ENCODE measurements around the gene PITPNM1.
A peak's percentile ranks its signal among the peaks of the same experiment; 100 is the strongest.
"Not testable (repeated sequence)": the region's sequence is repeated elsewhere in the genome, so short reads cannot be mapped to it uniquely, and the experiment has no call there.

PITPNM1 gene

DNA sequence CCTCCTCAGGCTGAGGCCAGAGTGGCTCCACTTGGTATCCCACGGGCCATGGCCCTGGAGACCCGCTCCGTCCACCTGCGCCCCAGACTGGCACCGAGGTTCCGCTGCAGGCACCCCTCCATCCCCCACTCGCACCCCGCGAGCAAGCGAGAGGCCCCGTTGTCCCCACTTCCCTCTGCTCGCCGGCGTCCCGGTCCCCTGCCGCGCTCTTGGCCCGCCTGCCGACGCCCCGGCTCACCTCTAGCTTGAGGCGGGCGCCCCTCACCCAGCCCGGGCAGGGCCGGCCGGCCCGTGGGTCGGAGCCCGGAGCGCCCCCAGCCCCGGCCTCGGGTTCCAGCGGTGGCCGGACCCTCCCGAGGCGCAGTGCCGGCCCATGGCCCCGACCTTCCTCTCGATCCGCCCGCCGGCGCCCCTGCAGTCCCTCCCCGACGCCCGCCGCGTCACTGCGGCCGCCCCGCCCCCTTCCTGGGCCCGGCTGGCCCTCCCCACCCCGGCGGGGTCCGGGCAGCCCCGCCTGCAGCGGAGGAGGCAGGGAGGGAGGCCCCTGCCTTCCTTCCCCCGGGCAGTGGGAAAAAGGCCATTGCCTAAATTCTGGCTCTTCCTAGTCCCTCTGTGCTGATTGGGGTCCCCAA is at the start of gene PITPNM1:
Gene PITPNM1, minus strand, starts transcription at position 414 of the 632 bp plus-strand sequence. CDS start 1,183 bp downstream, outside the sequence.
- H3K27ac Mint-ChIP-seq: peak within 1 kb of the TSS; percentile 96
- H3K4me1 Mint-ChIP-seq: peaks cover 58% of the 10 kb centered on the region
- ATAC-seq: peak; percentile 22

DNA sequence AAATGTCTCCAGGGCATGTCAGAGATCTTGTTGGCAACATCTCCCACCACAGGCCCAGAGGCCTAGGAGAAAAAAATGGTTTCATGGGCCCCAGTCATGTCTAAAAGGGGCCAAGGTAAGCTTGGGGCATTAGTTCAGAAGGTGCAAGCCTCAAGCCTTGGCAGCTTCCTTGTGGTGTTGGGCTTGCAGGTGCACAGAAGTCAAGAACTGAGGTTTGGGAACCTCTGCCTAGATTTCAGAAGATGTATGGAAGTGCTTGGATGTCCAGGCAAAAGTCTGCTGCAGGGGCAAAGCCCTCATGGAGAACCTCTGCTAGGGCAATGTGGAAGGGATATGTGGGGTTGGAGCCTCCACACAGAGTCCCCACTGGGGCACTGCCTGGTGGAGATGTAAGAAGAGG is 46.5 kb upstream of the PITPNM1 start:
- not testable (repeated sequence) for ATAC-seq, H3K4me3 Mint-ChIP-seq

More for the DNA sequence above, at the start of gene PITPNM1:
- peak within 1 kb of the TSS; percentile 96 for H3K4me3 Mint-ChIP-seq
- H3K36me3 Mint-ChIP-seq: peaks cover 90% of the 10 kb centered on the region
- H3K9me3 Mint-ChIP-seq: no peaks in the 10 kb centered on the region
- peak; percentile 80 to 91 for DNase-seq (ENCODE audit: low spot score in 2 of 2)

DNA sequence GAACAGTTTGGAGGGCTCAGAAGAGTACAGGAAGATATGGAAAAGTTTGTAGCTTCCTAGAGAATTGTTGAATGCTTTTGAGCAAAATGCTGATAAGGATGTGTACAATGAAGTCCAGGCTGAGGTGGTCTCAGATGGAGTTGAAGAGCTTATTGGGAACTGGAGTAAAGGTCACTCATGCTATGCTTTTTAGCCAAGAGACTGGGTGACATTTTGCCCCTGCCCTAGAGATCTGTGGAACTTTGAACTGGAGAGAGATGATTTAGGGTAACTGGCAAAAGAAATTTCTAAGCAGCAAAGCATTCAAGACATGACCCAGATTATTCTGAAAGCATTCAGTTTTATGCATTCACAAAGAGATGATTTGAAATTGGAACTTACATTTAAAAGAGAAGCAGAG is 46.0 kb upstream of the PITPNM1 start:
- Mint-ChIP-seq H3K36me3 (no peaks in the 10 kb centered on the region), H3K9me3 (no peaks in the 10 kb centered on the region), H3K4me1 (no peaks in the 10 kb centered on the region), H3K27ac (no peak overlapping the region), H3K4me3 (no peak overlapping the region)
- no peak for DNase-seq (ENCODE audit: low spot score in 2 of 2)
- no peak for ATAC-seq

More for the DNA sequence above, 46.5 kb upstream of the PITPNM1 start:
- DNase-seq (ENCODE audit: low spot score in 2 of 2); H3K4me1 Mint-ChIP-seq; H3K27ac Mint-ChIP-seq; H3K36me3 Mint-ChIP-seq; H3K9me3 Mint-ChIP-seq: not testable (repeated sequence)

DNA sequence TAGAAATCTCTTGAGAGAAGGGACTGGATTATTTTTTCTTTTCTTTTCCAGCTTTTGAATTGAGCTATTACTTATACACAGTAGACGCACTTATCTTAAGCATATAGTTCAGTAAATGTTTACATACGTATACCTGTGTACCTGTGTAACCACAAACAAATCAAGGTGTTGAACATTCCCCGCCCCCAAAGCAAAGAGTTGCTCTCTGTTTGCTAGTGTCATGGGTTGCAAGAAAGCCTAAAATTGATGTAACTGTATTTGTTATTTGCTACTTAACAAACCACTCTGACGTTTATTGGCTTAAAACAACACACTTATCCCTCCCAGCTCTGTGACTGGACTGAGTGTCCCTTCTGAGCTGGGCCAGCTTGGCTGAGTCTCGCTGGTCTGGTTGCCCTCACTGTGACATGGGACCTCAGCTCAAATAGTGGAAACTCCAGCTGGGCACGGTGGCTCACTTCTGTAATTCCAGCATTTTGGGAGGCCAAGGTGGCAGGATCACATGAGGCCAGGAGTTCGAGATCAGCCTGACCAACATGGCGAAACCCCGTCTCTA is 43.5 kb upstream of the PITPNM1 start:
- no peaks in the 10 kb centered on the region for H3K36me3 Mint-ChIP-seq
- ATAC-seq (no peak), DNase-seq (ENCODE audit: low spot score in 2 of 2) (no peak)
- no peak overlapping the region for H3K4me3 Mint-ChIP-seq
- no peaks in the 10 kb centered on the region for H3K4me1 Mint-ChIP-seq
- no peaks in the 10 kb centered on the region for H3K9me3 Mint-ChIP-seq
- H3K27ac Mint-ChIP-seq: no peak overlapping the region

DNA sequence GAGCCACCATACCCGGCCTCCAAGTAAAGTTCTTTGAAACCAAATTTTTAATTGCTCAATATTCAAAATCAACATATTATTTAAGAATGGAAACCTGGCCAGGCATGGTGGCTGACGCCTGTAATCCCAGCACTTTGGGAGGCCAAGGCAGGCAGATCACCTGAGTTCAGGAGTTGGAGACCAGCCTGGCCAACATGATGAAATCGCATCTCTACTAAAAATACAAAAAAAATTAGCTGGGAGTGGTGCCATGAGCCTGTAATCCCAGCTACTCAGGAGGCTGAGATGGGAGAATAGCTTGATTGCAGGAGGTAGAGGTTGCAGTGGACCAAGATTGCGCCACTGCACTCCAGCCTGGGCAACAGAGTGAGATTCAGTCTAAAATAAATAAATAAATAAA is 42.9 kb upstream of the PITPNM1 start:
- not testable (repeated sequence) for H3K4me3 Mint-ChIP-seq; ATAC-seq; H3K27ac Mint-ChIP-seq; DNase-seq (ENCODE audit: low spot score in 2 of 2); H3K4me1 Mint-ChIP-seq; H3K36me3 Mint-ChIP-seq; H3K9me3 Mint-ChIP-seq

DNA sequence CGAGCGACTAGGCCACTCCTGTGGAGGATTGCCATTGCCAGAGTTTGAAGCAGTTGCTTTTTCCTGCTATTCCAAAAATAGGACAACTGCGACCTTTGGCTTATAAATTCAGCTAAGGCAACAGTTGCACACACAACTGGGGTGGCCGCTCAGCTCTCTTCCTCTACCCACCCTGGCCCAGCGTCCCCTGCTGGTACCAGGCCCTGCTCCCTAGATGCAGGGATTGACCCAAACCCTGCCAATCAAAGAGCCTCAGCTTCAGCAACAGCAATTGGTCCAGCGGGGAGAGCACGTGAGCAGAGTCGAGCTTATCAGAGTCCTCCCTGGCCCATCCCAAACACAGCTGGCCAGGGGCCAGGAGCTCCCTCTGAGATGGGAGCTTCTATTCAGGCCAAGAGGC is 40.1 kb upstream of the PITPNM1 start:
- Mint-ChIP-seq H3K27ac (no peak overlapping the region), H3K4me3 (no peak overlapping the region), H3K9me3 (no peaks in the 10 kb centered on the region), H3K36me3 (no peaks in the 10 kb centered on the region), H3K4me1 (no peaks in the 10 kb centered on the region)
- DNase-seq (ENCODE audit: low spot score in 2 of 2): no peak
- no peak for ATAC-seq

DNA sequence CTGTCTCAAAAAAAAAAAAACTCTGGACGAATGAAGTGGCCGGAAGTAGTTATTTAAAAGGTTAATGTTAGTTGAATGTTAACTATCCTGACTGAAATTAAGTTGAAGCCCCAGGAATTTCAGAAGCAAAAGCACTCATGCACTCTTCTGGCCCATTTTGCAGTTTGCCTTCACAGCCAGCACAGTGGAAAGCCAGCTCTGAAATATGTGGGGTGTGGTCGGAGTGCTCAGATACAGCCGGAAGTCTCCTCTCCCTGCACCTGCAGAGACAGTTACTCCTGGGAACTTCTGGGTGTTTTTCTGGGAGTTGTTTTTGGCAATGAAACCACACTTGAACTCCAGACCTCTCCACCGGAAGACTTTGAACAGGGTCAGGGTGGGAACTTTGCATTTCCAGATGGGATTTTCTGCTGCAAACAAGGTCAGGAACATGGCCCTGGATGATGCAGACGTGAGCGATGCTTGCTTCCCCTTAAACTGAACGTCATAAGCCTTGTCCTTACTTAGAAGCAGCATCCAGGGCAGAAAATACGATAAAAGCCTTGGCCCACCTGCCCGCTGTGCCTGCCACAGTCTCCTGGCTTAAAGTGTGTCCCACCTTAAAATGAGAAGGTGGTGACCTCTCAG is 39.6 kb upstream of the PITPNM1 start:
- no peaks in the 10 kb centered on the region for H3K4me1 Mint-ChIP-seq
- no peaks in the 10 kb centered on the region for H3K9me3 Mint-ChIP-seq
- no peak for ATAC-seq
- no peak overlapping the region for H3K4me3 Mint-ChIP-seq
- no peak overlapping the region for H3K27ac Mint-ChIP-seq
- DNase-seq (ENCODE audit: low spot score in 2 of 2): no peak
- H3K36me3 Mint-ChIP-seq: no peaks in the 10 kb centered on the region

DNA sequence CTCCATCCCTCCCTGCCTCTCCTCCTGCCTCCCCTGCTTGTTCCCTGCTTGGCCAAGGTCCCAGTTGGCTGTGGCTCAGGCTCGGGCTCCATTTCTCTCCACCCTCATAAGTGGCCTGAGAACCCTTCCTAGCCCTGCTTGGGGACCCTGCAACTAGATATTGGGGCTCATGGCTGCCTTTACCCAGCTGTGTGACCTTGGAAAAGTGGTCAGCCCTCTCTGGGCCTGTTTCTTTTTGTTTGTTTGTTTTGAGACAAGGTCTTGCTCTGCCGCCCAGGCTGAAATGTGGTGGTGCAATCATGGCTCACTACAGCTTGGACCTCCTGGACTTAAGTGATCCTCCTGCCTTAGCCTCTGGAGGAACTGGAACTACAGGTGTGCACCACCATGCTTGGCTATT is 38.4 kb upstream of the PITPNM1 start:
- ATAC-seq: no peak
- no peak for DNase-seq (ENCODE audit: low spot score in 2 of 2)
- no peaks in the 10 kb centered on the region for H3K9me3 Mint-ChIP-seq
- H3K27ac Mint-ChIP-seq: no peak overlapping the region
- no peaks in the 10 kb centered on the region for H3K36me3 Mint-ChIP-seq
- H3K4me3 Mint-ChIP-seq: no peak overlapping the region
- H3K4me1 Mint-ChIP-seq: no peaks in the 10 kb centered on the region

DNA sequence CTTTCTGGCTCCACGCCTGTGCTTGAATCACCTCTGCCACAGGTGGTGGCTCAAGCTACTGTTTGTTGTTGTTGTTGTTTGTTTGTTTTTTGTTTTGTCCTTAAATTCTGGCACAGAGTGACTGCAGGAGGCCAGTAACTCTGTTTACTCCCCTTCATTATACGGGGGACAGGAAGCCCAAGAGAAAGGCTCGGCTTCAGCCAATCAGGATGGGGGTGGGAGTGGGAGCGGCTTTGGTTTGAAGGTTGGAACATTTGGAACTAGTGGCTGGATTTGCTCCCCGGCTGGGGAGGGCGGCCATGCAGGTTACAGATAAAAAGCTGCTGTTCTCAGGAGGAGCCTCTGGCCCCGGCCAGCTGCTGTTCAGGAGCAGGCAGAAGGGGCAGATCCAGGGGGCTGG is 37.8 kb upstream of the PITPNM1 start:
- Mint-ChIP-seq H3K4me1 (no peaks in the 10 kb centered on the region), H3K4me3 (no peak overlapping the region), H3K36me3 (no peaks in the 10 kb centered on the region), H3K9me3 (no peaks in the 10 kb centered on the region), H3K27ac (no peak overlapping the region)
- DNase-seq (ENCODE audit: low spot score in 2 of 2): no peak
- ATAC-seq: no peak

DNA sequence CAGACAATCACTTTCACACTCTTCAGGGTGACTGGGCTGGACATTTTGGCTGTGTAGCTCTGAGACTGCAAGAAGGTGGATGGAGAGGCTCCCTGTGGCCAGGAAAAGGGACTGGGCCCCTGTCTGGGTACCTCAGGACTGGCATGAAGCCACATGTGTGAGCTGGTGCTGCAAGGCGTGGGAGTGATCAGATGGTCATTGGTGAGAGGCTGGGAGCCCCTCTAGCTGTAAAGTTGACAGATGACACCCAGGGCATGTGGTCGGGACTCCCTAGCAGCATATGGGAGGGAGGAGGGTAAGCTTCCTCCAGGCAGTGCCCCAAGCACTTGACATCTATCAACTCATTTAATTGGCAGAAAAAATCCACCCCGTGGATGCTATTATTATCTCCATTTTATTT is 37.0 kb upstream of the PITPNM1 start:
- no peaks in the 10 kb centered on the region for H3K9me3 Mint-ChIP-seq
- no peak for ATAC-seq
- no peak for DNase-seq (ENCODE audit: low spot score in 2 of 2)
- no peak overlapping the region for H3K27ac Mint-ChIP-seq
- no peaks in the 10 kb centered on the region for H3K36me3 Mint-ChIP-seq
- no peak overlapping the region for H3K4me3 Mint-ChIP-seq
- H3K4me1 Mint-ChIP-seq: no peaks in the 10 kb centered on the region

DNA sequence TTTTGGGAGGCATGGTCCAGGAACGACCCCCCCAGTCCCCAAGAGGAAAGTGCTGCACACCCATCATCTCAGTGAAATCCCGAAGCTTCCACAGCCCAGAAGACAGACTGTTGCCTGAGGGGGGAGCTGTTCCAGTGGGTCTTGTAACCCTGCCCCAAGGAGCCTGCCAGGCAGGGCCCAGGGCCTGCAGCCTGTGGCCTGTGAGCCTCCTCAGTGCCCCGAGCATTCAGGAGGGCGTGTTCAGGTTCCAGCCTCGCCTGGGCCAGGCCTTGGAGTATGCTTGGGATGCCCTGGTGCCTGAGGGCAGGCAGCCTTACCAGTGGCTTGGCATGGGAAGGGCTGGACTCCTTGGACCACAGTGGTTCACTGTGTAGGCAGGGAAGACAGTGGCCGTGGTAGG is 36.0 kb upstream of the PITPNM1 start:
- Mint-ChIP-seq H3K27ac (no peak overlapping the region), H3K4me1 (no peaks in the 10 kb centered on the region), H3K4me3 (no peak overlapping the region), H3K9me3 (no peaks in the 10 kb centered on the region), H3K36me3 (no peaks in the 10 kb centered on the region)
- DNase-seq (ENCODE audit: low spot score in 2 of 2) (no peak), ATAC-seq (no peak)

DNA sequence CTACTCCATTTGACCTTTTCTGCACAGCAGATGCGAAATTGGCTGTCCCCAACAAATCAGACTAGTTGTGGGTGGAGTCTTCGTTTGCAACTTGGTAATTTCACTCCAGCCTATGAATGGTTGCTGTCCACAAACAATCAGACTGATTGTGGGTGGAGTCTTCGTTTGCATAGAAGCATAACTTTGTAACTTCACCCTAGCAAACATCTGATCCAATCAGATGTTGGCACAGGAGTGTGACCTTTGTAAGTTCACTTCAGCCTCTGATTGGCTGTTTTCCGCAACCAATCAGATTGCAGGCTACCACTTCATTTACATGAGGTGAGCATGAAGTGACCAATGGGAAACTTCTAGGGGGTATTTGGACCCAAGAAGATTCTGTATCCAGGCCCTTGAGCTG is 34.4 kb upstream of the PITPNM1 start:
- DNase-seq (ENCODE audit: low spot score in 2 of 2) (no peak), ATAC-seq (no peak)
- Mint-ChIP-seq H3K4me1 (no peaks in the 10 kb centered on the region), H3K36me3 (no peaks in the 10 kb centered on the region), H3K9me3 (peaks cover 1% of the 10 kb centered on the region), H3K27ac (no peak overlapping the region), H3K4me3 (no peak overlapping the region)

DNA sequence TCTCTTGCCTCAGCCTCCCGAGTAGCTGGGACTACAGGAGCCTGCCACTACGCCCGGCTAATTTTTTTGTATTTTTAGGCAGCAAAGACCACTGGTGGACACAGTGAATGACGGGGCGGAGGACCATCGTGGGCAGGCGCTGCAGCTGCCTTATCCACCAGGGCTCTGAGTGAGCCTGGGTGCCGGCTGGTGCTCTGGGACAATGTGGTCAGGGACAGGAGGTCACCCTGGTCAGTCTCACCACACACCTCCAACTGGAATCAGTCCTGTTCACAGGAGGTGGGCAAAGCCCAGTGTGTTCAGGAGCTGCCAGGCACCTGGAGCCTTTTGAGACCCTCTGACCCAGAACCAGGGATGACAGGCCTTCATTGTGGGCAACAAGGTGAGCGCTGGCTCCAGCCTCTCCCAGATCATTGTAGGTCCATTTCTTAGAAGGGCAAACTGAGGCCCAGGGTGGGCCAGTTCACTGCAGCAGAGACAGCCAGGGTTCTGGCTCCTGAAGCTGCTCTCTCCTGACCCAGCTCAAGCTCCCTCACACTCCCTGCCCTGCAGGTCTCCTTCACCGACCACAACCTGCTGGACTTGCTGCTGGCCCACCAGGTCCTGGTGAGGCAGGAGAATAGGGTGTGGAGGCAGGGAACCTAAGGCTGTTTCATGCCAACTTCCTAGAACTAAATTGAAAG is 33.8 kb upstream of the PITPNM1 start:
- ATAC-seq (no peak), DNase-seq (ENCODE audit: low spot score in 2 of 2) (no peak)
- no peaks in the 10 kb centered on the region for H3K36me3 Mint-ChIP-seq
- H3K4me1 Mint-ChIP-seq: no peaks in the 10 kb centered on the region
- no peak overlapping the region for H3K27ac Mint-ChIP-seq
- H3K9me3 Mint-ChIP-seq: peaks cover 4% of the 10 kb centered on the region
- no peak overlapping the region for H3K4me3 Mint-ChIP-seq

DNA sequence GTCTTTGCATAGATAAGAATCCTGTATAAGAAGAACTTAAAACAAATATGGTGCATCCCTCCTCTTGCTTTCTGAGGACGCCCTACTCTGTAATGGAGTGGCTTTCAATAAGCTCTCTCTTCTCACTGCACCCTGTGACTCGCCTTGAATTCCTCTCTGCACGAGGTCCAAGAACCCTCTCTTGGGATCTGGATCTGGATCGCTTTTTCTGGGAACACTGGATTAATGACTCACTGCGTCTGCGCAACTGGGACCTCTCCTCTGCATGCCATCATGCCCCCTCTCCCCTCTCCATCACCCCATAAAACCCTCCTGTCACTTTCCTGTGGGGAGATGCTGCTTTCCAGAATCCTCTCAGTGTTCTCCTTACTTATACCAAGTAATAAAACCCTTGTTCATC is 33.1 kb upstream of the PITPNM1 start:
- H3K27ac Mint-ChIP-seq: no peak overlapping the region
- H3K36me3 Mint-ChIP-seq: no peaks in the 10 kb centered on the region
- no peak for DNase-seq (ENCODE audit: low spot score in 2 of 2)
- ATAC-seq: no peak
- H3K9me3 Mint-ChIP-seq: peaks cover 7% of the 10 kb centered on the region
- no peak overlapping the region for H3K4me3 Mint-ChIP-seq
- H3K4me1 Mint-ChIP-seq: no peaks in the 10 kb centered on the region

DNA sequence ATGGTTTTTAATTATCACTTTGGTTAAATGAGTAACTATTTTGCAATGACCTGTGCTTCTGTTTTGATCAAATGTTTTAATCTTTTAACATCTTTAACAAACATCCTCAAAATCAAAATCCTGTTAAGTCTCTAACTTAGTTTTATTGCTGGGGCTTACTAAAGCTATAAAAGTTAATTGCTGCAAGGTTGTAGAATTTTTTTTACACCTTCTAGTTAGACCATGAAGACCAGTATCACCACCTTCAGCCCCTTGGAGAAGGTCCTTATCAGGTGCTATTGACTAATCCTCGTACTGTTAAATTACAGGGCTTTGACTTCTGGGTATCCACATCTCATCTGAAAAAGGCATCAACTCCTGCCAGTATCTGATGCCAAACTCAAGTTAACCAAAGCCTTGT is 30.4 kb upstream of the PITPNM1 start:
- Mint-ChIP-seq H3K4me3 (no peak overlapping the region), H3K36me3 (no peaks in the 10 kb centered on the region), H3K27ac (no peak overlapping the region), H3K9me3 (peaks cover 7% of the 10 kb centered on the region), H3K4me1 (no peaks in the 10 kb centered on the region)
- ATAC-seq (no peak), DNase-seq (ENCODE audit: low spot score in 2 of 2) (no peak)

Measured in stimulated activated effector memory CD8-positive, alpha-beta T cell treated with anti-CD3 and anti-CD28 coated beads, Interleukin-12 subunit alpha, Interleukin-12 subunit beta, amount 100 ng/mL, for 72 hours (primary cell).